Prostate gland (tissue), 2 donors: ENCODE data around the gene CEPT1.

Experiments used
- POLR2A ChIP-seq: fragments of 450-650 bp; IDR thresholded peaks from one replicate; pipeline ENCODE4 v1.6.1; 2016; ENCODE audit warnings: antibody characterized with exemption, mild to moderate bottlenecking
- TF ChIP-seq, protein P1 (sequence below), 4 experiments: fragments of 200-600 bp in 2 of 4; fragments of 450-650 bp in 2 of 4; sonication (generic) in 2 of 4; IDR thresholded peaks; 1 replicate in 3 of 4; 2 replicates in 1 of 4; pipeline ENCODE4 v1.5.1; 2016 to 2019; ENCODE audit warnings: antibody characterized with exemption in 4 of 4, mild to moderate bottlenecking in 2 of 4, moderate library complexity in 2 of 4

DNA sequence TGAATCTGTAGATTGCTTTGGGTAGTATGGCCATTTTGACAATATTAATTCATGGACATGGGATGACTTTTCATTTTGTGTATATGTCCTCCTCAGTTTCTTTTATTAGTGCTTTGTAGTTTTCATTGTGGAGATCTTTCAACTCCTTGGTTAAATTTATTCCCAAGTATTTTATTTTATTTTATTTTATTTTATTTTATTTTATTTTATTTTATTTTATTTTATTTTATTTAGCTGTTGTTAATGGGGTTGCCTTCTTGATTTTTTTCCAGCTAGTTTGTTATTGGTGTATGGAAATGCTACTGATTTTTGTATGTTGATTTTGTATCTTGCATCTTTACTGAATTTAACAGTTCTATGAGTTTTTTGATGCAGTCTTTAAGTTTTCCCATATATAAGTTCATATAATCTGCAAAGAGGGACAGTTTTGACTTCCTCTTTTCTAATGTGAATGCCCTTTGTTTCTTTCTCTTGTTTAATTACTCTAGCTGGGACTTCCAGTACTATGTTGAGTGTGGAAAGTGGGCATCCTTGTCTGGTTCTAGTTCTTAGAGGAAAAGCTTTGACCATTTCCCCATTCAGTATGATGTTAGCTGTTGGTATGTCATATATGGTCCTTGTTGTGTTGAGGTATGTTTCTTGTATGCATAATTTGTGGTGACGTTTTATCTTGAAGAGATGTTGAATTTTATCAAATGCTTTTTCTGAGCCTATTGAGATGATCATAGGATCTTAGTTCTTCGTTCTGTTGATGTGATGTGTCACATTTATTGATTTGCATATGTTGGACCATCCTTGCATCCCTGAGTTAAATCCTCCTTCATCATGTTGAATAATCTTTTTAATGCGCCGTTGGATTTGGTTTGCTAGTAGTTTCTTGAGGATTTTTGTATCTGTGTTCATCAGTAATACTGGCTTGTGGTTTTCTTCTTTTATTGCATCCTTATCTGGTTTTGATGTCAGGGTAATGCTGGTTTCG is 14.3 kb downstream of the CEPT1 start:
- TF ChIP-seq POLR2A, result no peak
- TF ChIP-seq, protein P1, sequence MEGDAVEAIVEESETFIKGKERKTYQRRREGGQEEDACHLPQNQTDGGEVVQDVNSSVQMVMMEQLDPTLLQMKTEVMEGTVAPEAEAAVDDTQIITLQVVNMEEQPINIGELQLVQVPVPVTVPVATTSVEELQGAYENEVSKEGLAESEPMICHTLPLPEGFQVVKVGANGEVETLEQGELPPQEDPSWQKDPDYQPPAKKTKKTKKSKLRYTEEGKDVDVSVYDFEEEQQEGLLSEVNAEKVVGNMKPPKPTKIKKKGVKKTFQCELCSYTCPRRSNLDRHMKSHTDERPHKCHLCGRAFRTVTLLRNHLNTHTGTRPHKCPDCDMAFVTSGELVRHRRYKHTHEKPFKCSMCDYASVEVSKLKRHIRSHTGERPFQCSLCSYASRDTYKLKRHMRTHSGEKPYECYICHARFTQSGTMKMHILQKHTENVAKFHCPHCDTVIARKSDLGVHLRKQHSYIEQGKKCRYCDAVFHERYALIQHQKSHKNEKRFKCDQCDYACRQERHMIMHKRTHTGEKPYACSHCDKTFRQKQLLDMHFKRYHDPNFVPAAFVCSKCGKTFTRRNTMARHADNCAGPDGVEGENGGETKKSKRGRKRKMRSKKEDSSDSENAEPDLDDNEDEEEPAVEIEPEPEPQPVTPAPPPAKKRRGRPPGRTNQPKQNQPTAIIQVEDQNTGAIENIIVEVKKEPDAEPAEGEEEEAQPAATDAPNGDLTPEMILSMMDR (IDR thresholded peaks at IDR 0.05), result no peak
